B cell (primary cell): Measurements from ENCODE around the gene CCL19.
"Not testable (repeated sequence)": the region's sequence is repeated elsewhere in the genome, so short reads cannot be mapped to it uniquely, and the experiment has no call there.

ENCODE experiments used
- EZH2 ChIP-seq: IDR thresholded peaks from 2 replicates; pipeline ENCODE4 v1.6.1; 2012; ENCODE audit warnings: borderline replicate concordance, low read depth, mild to moderate bottlenecking, moderate library complexity, low read length; ENCODE audit not compliant: insufficient read depth, poor library complexity, severe bottlenecking
- TF ChIP-seq, protein P1 (sequence below): fragments of 200-600 bp; IDR thresholded peaks from one replicate; pipeline ENCODE4 v1.8.0; 2022; ENCODE audit warnings: antibody characterized with exemption, mild to moderate bottlenecking

DNA sequence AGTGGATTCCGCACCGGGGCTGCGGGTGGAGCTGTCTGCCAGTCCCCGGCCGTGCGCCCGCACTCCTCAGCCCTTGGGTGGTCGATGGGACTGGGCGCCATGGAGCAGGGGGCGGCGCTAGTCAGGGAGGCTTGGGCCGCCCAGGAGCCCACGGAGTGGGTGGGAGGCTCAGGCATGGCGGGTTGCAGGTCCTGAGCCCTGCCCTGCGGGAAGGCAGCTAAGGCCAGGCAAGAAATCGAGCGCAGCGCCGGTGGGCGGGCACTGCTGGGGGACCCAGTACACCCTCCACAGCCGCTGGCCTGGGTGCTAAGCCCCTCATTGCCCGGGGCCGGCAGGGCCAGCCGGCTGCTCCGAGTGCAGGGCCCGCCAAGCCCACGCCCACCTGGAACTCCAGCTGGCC, 49.1 kb upstream of the CCL19 start:
- TF ChIP-seq, protein P1, sequence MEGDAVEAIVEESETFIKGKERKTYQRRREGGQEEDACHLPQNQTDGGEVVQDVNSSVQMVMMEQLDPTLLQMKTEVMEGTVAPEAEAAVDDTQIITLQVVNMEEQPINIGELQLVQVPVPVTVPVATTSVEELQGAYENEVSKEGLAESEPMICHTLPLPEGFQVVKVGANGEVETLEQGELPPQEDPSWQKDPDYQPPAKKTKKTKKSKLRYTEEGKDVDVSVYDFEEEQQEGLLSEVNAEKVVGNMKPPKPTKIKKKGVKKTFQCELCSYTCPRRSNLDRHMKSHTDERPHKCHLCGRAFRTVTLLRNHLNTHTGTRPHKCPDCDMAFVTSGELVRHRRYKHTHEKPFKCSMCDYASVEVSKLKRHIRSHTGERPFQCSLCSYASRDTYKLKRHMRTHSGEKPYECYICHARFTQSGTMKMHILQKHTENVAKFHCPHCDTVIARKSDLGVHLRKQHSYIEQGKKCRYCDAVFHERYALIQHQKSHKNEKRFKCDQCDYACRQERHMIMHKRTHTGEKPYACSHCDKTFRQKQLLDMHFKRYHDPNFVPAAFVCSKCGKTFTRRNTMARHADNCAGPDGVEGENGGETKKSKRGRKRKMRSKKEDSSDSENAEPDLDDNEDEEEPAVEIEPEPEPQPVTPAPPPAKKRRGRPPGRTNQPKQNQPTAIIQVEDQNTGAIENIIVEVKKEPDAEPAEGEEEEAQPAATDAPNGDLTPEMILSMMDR, result not testable (repeated sequence)
- not testable (repeated sequence) for TF ChIP-seq EZH2
